CD4-positive, alpha-beta T cell treated with Interleukin-15 for 1 hour (primary cell): Measurements from ENCODE around the gene POGK.
"Not testable (repeated sequence)": the region's sequence is repeated elsewhere in the genome, so short reads cannot be mapped to it uniquely, and the experiment has no call there.

Experiments used
- DNase-seq: peaks from one replicate; pipeline ENCODE4 v3.0.0-alpha.2; 2020

The POGK gene, protein sequence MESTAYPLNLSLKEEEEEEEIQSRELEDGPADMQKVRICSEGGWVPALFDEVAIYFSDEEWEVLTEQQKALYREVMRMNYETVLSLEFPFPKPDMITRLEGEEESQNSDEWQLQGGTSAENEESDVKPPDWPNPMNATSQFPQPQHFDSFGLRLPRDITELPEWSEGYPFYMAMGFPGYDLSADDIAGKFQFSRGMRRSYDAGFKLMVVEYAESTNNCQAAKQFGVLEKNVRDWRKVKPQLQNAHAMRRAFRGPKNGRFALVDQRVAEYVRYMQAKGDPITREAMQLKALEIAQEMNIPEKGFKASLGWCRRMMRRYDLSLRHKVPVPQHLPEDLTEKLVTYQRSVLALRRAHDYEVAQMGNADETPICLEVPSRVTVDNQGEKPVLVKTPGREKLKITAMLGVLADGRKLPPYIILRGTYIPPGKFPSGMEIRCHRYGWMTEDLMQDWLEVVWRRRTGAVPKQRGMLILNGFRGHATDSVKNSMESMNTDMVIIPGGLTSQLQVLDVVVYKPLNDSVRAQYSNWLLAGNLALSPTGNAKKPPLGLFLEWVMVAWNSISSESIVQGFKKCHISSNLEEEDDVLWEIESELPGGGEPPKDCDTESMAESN

DNA sequence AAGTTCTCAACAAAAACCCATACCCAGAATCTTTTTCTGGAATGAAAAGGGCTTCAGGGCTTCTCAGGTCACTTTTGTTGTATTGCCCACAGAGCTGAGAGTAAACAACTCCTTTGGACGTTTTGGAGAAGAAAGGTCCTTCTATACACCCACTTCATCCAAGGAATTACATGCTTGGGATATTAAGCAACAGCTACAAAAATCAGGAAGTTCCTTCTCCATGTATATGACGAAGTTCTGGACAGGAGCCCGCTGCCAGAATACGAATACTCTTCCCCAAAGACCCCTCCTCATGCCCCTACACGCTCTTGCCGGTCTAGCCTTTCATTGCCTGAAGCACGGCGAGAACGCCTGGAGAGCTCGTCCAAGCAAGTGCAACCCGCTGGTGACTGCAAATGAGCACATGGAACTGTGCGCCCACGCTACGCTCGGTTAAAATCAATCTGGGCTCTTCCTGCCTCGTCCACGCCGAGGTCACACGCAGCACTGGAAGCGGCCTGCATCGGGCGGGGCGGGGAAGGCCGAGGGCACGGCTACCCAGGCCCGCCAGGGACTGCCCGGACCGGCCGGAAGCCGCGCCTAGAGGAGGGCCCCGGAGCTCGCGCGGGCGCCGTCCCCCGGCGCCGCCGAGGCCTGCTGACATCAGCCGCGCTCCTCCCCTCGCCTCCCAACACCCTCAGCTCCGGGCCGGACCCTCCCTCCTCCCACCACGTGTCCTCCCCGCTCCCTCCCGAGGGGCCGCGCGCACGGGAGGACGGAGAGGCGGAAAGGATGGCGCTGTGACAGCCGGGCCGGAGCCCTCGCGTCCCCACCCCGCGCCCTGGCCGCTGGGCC lies at the start of gene POGK:
Gene POGK (plus strand): TSS at position 710 of the 834 bp plus-strand sequence. CDS start 1,482 bp downstream, outside the sequence.
- peak; percentile 86 for DNase-seq

- no peak for DNase-seq
Measured at GRCh38 chr1:166796620-166797236, 42.5 kb upstream of the POGK start.

- no peak for DNase-seq
Measured at GRCh38 chr1:166808952-166809351, 30.3 kb upstream of the POGK start.

DNA sequence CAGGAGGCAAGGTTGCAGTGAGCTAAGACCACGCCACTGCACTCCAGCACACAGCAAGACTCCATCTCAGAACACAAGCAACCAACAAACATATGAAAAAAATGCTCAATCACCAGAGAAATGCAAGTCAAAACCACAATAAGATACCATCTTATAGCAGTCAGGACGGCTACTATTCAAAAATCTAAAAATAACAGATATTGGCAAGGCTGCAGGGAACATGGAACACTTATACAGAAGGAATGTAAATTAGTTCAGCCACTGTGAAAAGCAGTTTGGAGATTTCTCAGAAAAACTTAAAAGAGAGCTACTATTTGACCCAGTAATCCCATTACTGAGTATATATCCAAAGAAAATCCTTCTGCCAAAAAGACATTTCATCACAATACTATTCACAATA lies 27.6 kb upstream of the POGK start:
- DNase-seq, result no peak

DNA sequence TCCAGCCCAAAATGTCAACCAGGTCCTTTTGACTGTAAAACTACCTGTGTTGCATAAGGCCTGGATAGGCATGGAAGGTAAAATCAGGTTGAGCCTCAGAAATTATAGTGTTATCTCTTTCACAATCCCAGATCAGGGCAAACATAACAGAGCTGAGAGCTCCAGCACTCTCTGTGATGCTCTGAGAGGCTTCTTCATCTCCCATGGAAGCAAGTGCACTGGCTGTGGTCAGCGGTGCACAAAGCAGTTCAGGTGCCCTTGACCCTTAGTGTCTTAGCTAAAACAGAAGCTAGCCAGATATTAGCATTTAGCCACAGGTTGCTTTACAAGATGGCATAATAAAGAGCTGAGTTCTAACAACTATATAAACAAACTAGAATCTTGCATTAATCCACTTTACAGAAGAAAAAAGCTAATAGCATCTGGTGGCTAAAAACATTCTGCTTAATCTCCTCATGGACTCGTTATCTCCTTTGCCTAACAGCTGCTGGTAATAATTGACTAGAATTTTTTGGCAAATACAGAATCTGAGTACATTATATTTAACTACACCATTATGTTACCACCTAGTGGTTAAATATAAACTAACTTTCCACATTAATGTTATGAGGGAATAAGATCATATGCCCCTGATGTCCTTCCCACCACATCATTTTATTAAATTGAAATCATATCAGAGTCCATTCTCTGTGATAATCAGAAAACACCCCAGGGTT lies 25.6 kb upstream of the POGK start:
- DNase-seq, result no peak

GRCh38 chr1:166814611-166815010 lies 24.7 kb upstream of the POGK start:
- no peak for DNase-seq

GRCh38 chr1:166819974-166820373 lies 19.3 kb upstream of the POGK start:
- no peak for DNase-seq

DNA sequence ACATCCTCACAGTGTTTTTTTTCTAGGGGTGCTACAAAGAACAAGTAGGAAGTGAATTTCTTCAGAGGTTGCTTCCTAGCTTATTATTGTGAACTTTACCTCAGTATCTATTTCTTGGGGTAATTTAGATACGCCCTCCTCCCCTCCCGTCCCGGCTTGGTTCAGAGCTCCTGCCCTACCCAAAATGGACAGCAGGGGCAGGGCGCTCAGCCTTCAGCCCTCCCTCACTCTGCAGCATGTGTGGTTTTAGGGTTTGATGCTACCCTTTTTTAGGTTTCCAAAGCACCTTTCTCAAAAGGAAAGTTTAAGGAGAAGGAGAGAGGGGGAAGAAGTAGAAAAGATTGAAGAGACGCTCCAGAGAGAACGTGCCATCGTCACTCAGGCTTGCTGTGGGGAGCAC lies 16.9 kb upstream of the POGK start:
- no peak for DNase-seq

GRCh38 chr1:166827426-166827825 lies 11.8 kb upstream of the POGK start:
- DNase-seq, result no peak

DNA sequence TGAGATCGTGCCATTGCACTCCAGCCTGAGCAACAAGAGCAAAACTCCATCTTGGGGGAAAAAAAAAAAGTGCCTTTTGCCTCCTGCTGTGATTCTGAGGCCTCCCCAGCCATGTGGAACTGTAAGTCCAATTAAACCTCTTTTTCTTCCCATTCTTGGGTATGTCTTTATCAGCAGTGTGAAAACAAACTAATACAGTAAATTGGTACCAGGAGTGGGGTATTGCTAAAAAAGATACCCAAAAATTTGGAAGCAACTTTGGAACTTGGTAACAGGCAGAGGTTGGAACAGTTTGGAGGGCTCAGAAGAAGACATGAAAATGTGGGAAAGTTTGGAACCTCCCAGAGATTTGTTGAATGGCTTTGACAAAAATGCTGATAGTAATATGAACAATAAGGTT lies 9.5 kb upstream of the POGK start:
- DNase-seq, result not testable (repeated sequence)

DNA sequence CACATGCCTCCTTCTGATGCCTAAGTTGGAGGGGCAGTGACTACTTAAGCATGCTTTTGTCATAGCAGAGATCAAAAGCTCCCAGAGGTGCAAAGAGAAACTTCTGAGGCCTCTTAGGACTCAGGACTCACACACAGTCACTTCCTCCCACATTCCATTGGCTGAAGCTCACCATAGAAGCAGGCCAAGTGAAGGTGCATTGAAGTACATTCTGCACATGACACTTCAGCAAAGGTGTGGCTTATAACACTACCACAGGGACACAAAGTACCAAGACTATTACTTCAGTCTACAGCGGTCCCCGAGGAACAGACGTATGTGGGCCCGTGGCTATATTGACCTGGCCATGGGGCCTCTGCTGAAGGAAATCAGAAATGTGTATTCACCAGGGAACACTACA lies 2.5 kb upstream of the POGK start:
- no peak for DNase-seq

DNA sequence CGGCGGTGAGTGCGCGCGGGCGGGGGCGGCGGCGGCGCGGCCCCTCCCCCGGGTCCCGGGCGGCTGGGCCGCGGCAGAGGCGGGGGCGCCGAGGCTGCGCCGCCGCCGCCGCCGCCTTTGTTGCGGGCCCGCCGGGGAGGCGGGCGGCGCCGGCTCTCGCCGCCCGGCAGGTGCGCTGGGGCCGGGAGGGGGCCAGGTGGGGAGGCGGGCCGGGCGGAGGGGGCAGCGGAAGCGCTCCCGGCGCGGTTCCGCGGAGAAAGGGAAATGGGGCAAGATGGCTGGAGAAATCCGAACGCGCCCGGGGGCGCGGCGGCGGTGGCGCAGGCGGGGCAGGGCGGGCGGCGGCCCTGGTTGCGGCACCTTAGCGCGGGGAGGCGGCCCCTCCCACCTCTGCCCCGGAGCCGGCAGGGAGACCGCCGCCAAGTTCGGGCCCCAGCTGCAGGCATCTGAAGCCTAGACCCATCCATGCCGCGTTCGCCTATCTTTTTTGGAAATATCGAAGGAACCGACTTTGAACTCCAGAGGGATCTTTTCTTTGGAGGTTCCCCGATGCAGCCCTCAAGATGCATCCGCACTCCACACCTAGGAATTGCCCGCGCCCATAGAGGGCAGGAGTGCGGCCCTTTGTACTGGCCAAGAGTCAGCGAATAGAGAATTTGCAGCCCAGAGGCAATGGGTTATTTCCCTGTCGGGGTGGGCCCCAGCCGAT lies 479 bp downstream of the POGK start:
- DNase-seq, result peak; percentile 52

- no peak for DNase-seq
Measured at GRCh38 chr1:166840309-166841274, 1.3 kb downstream of the POGK start.

DNA sequence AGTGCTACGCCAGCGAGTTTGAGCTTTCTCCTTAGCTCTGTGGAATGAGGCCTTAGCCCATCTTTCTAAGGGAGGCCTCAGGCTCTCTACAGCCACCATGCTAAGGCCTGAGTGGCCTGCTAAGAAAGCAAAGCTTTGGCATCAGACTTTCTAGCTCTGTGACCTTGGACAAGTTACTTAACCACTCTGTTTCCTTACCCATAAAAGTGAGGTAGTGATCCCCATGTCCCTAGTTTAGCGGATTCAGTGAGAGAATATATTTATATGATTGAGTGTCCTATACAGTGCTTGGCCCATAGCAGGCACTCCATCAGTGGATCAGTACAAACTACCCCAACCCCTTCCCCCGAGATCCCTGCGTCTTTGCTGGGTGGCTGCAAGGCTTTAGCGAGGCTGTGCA lies 4.0 kb downstream of the POGK start:
- DNase-seq, result no peak

DNA sequence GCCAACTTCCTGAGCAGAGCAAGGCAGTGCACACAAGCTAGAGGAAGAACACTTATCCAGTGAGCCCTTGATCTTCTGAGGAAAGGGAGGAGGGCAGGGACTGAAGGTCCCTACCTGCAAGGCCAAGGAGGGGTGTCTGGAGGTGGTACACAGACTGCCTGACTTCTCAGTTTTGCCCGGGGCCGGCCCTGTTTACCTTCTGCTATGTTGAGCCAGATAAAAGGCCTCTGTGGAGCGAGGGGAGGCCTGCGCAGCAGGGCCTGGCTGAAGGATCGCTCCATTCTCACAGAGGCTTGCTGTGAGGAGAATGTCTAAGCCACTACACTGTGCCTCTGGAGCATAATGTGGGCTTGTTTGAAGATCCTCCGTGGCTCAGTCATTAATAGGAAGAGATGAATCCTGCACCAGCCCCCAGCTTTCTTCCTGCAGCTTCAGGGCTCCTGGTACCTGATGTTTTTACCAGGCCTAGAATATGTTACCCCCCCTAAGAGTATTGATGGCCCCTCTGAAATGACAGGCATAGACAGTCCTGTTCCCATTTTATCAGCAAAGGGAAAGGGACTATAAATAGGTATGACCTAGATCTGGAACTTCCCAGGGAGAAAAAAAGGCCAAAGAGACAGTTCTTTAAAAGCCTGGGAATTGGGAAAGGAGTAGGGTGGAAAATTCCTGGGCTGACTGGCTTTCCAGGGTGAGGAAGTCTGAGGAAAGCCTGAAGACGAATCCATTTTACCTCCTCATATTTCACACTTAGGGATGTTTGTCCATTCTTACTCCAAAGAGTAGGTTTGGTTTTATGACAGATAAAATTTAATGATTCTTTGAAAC lies 4.7 kb downstream of the POGK start:
- no peak for DNase-seq

- no peak for DNase-seq
Measured at GRCh38 chr1:166844791-166845190, 5.5 kb downstream of the POGK start.

GRCh38 chr1:166848193-166848592 lies 8.9 kb downstream of the POGK start:
- no peak for DNase-seq

DNA sequence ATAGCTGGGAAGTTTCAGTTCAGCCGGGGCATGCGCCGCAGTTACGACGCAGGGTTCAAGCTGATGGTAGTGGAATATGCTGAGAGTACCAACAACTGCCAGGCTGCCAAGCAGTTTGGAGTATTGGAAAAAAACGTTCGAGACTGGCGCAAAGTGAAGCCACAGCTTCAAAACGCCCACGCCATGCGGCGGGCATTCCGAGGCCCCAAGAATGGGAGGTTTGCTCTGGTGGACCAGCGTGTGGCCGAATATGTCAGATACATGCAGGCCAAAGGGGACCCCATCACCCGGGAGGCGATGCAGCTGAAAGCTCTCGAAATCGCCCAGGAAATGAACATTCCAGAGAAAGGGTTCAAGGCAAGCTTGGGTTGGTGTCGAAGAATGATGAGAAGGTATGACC lies 9.9 kb downstream of the POGK start:
- no peak for DNase-seq

DNA sequence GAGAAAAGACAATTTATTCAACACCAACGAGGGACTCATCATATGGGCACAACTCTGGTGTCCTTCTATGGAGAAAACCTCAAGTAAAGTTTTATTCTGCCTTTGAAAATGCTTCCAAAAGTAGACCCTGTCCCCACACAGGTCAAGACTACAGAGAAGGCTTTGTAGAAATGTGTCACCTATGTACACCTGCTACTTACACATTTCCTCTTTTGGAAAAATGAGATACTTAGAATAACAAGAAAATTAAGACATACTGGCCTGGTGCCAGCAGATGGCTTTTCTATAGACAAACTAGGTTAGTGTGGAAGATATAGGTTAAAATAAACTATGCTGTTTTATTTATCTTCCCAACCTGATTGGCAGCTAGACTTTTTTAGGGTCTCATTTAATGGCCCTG lies 13.6 kb downstream of the POGK start:
- DNase-seq, result no peak

GRCh38 chr1:166855558-166855957 lies 16.3 kb downstream of the POGK start:
- DNase-seq, result no peak
